HuH-7.5 (cell line): ENCODE results near the gene NECTIN1.

Experiments used
- DNase-seq: peaks from one replicate; pipeline ENCODE4 v3.0.0; 2011; ENCODE audit warnings: low spot score

NECTIN1 gene

GRCh38 chr11:119728651-119729580 lies at the start of gene NECTIN1:
TSS of gene NECTIN1 (minus strand) at chr11:119729200. CDS start at chr11:119728553, 647 bp downstream.
- DNase-seq, result peak; percentile 89

GRCh38 chr11:119778391-119779194 lies 49.6 kb upstream of the NECTIN1 start:
- no peak for DNase-seq

DNA sequence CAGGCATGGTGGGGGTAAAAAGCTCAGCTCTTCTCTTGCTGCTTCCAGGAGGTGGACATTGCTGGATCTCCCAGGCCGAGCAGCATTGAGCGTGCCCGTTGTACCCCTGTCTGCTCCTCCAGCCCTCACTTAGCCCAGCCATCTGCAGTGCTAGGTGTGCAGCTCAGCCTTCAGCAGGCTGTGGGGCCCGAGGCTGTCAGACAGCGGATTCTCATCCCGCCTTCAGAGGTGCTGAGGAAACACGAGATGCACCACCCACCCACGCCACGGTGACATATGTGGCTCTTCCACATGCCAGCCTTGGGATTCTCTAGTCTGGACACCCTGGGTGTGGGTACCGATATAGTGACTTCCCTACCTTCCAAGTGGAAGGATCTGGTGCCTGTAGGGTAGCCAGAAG lies 48.9 kb upstream of the NECTIN1 start:
- DNase-seq, result no peak

GRCh38 chr11:119776651-119777050 lies 47.7 kb upstream of the NECTIN1 start:
- no peak for DNase-seq

GRCh38 chr11:119776031-119776636 lies 47.1 kb upstream of the NECTIN1 start:
- no peak for DNase-seq

DNA sequence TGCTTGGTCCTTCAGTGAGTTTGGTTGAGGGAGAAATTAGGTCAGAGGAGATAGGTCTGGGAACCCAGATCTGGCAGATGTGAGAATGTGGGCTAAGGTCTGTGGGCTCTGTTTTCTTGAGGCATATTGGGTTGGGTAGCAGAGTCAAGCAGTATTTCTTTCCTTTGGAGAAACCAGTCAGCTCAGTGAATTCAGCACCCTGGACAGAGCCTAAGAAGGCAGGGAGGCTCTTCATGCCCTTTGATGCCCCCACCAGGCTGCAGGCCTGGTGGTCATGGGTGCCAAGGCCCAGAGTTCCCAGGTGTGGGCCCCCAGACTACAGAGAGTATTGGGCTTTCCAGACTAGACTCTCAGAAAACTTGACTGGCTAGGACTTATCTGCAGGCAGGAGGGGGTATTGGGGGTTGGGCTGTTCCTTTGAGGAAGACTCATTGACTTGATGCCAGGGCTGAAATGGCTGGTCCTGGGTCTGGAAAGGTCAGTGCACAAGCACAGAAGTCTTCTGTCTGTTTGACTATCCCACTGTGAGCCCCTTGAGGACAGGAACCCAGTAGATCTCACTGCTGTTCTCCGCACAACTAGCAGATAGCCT lies 45.3 kb upstream of the NECTIN1 start:
- no peak for DNase-seq

GRCh38 chr11:119772641-119773415 lies 43.8 kb upstream of the NECTIN1 start:
- DNase-seq, result no peak

DNA sequence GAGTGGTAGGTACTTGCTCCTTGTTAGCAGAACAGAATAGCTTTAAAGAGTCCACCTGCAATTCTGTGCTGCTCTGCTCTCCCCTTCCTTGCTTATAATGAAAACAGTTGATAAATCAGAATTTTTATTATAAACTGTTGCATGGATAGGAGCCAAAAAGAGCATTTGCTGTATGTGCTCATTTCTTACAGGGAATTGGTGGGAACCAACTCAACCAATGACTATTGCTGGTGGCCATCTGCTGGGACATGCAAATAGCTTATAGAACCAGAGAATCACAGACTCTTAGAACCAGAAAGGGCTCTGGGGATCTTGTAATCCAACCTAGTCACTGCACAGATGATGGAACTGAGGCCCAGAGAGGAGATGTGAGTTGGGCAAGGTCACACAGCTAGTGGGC lies 43.1 kb upstream of the NECTIN1 start:
- no peak for DNase-seq

GRCh38 chr11:119771172-119771770 lies 42.3 kb upstream of the NECTIN1 start:
- DNase-seq, result no peak

- no peak for DNase-seq
Observed at GRCh38 chr11:119765628-119766027, 36.6 kb upstream of the NECTIN1 start.

- no peak for DNase-seq
Observed at GRCh38 chr11:119764108-119764868, 35.3 kb upstream of the NECTIN1 start.

DNA sequence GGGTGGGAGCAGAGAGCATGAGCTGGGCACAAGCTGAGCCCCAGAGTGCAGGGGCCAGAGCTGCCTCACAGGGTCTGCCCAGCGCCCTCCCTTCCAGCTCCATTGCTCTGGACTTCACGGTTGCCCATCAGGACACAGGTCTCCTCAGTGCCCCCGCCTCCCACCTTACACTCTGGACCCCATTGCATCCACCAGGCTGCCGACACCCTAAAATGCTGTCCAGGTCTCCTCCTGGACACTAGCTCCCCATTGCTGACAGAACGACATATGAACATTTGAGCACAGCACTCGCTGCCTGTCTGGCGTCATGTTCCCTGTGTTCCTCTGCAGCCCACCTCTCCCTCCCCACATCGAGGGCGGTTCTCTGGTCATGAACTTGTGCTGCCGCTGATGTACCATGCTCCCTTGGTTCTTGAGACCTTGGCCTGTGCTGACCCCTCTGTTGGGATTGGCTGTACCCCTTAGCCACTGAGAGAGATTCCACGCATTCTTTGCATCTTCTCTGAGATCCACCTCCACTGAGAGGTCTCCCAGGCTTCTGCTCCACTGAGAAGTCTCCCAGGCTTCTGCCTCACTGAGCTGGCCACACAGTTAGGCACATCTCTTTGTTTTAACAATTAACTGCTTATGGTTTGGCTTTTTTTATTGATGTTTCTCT lies 34.2 kb upstream of the NECTIN1 start:
- no peak for DNase-seq

DNA sequence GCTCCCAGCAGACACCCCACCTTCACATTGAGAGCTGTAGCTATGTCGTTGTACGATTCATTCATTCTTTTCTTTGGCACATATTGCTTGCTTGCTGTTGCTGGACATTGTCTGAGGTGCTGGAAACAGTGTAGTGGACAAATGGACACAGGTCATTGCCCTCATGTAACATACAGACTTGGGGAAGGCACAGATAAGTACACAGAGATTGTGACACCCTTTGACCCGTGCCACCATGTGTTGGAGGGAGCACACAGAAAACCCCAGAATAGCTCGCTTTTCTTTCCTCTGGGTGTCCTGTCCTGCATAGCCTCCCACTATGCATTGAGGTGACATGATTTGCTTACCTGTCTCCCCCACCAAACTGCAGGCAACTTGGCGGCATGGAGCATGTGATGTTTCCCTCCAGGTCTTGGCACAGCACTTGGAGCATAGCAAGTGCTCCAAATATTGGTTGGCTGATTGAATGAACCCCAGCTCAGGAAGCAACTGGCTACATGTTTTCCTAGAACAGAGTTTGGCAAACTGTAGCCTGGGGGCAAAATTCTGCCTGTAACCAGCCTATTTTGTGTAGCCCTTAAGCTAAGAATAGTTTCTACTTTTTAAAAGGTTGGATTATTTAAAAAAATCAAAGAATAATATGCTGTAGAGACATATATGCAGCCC lies 30.9 kb upstream of the NECTIN1 start:
- no peak for DNase-seq

- DNase-seq, result no peak
Observed at GRCh38 chr11:119759324-119759723, 30.3 kb upstream of the NECTIN1 start.

DNA sequence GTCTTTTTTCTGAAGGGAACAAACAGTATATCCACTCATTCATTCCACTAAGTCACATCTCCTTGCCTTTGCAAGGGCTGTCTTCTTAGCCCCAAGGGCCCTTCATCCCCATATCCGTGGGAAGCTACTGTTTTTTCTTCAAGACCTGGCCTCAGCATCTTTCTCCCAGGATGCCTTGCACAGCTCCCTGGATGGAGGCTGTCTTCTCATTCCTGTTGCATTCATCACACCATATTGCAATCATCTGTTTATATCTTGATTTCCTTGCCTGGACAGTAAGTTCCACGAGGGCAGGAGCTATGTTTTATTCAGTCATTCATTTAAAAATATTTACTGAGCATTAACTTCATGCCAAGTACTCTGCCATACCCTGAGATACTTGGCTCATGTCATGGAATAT lies 29.3 kb upstream of the NECTIN1 start:
- no peak for DNase-seq

DNA sequence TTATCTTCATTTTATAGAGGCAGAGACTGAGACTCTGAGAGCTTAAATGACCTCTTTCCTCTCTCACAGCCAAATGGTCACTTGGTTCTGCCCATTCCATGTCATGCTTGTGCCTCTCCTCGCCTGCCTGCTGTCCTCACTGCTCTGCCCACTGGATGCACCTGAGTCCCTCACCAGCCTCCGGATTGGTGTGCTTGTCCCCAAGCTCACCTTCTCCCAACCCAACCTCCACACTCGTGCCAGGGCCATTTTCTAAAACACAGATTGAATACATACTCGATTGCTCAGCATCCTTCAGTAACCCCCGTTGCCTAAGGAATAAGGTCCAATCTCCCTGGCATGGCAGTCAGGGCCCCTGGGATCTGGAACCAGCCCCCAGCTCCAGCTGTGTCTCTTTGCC lies 28.4 kb upstream of the NECTIN1 start:
- no peak for DNase-seq

DNA sequence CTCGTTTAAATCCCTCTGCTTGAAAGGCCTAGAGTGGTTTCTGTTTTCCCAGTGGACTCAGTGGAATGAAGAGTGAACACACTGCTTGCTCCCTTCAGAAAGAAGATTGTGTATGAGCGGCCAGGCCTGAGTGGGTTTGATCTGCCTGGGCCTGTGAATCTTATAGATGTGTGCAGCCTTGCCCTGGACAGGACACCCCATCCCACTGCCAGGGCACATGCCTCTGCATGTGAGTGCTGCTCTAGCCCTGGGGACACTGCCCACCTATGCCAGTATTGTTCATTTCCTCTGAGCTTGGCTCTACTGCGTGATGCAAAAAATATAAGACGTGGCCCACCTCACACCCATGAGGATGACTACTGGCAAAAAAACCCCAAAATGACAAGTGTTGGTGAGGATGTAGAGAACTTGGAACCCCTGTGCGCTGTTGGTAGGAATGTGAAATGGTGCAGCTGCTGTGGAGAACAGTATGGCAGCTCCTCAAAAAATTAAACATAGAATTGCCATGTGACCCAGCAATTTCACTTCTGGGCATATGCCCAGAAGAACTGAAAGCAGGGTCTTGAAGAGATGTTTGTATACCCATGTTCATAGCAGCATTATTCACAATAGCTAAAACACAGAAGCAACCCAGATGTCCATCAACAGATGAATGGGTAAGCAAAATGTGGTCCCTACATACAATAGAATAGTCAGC lies 27.3 kb upstream of the NECTIN1 start:
- no peak for DNase-seq

DNA sequence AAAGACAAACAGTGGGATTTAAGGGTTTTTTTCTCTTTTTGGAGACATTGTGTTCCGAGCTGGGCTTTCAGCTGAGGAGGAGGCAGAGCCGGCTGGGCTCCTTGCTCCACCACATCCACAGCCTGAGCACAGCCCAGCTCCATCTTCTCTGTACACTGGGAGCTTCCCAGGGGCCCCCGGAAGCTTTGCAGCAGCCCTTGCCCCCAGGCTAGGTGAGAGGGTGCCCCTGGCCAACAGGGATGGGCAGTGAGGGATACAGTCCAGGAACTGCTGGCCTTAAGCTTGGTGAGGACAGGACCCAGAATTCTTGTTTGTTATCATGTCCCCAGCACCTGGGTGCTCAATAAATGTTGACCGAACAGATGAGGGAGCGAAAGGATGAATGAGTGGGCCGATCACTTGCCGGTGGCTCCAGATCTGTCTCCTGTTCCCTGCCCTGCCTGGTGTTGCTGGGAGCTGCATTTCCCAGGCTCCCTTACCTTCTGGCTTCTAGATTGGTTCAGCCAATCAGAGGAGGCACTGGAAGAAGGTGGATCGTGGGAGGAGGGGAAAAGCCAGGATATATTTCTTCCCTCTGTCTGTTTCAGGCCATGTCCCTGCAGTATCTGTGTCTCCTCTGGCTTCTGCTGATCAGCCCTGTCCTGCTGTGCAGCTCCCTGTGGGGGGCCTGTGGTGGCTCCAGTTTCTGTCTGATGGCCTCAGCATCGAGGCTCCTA lies 26.5 kb upstream of the NECTIN1 start:
- no peak for DNase-seq
